PC-9 (cell line): Measurements from ENCODE around the gene WNT10A. TPM values are rescaled to one million over a fixed set of nuclear protein-coding genes. Genes with fewer than 3 reads are reported as not detected.

Experiments
- BruUV-seq: library from RNA; stranded (reverse); fragments of 400-500 nt; replicated peaks from 2 replicates; lab custom pipeline; 2021; lab: Mats Ljungman, UMichigan
- CTCF ChIA-PET: fragments of 300-600 bp; sonication (Branson Sonifier 250); formaldehyde crosslinking; loops from one replicate; lab custom pipeline; 2022; ENCODE audit warnings: antibody characterized with exemption; lab: Charles Lee
- POLR2A ChIA-PET: fragments of 300-600 bp; sonication (Branson Sonifier 250); formaldehyde crosslinking; loops from one replicate; lab custom pipeline; 2022; ENCODE audit warnings: antibody characterized with exemption; ENCODE audit not compliant: unreplicated experiment; lab: Charles Lee
- DNase-seq, 2 experiments: peaks; one replicate each; pipeline versions ENCODE4 v3.0.0 to v3.0.0-alpha.2; 2015 to 2022; ENCODE audit warnings: mixed read lengths in 1 of 2
- H2AFZ ChIP-seq: fragments of 200-600 bp; sonication (generic); 2 replicates; pipeline ENCODE4 v1.8.1; 2017; ENCODE audit warnings: antibody characterized with exemption
- H3F3A ChIP-seq: fragments of 200-600 bp; sonication (generic); 2 replicates; pipeline ENCODE4 v1.8.1; 2017; ENCODE audit warnings: antibody characterized with exemption, mild to moderate bottlenecking, low read depth; ENCODE audit not compliant: insufficient read depth
- H3K27ac ChIP-seq: fragments of 200-600 bp; sonication (generic); 2 replicates; pipeline ENCODE4 v1.6.1; 2016; ENCODE audit warnings: mixed run types
- H3K27me3 ChIP-seq: fragments of 200-600 bp; sonication (generic); 2 replicates; pipeline ENCODE4 v1.6.1; 2016; ENCODE audit warnings: low read depth, mixed run types; ENCODE audit not compliant: insufficient read depth
- H3K36me3 ChIP-seq: fragments of 200-600 bp; sonication (generic); 2 replicates; pipeline ENCODE4 v1.6.1; 2016; ENCODE audit warnings: low read depth, mixed run types
- H3K4me1 ChIP-seq: fragments of 200-600 bp; sonication (generic); replicated peaks from 2 replicates; pipeline ENCODE4 v1.6.1; 2016; ENCODE audit warnings: mixed run types; ENCODE audit not compliant: insufficient read depth
- H3K4me2 ChIP-seq: fragments of 200-600 bp; sonication (generic); 2 replicates; pipeline ENCODE4 v1.6.1; 2017; ENCODE audit warnings: mixed run types
- H3K4me3 ChIP-seq: fragments of 200-600 bp; sonication (generic); 2 replicates; pipeline ENCODE4 v1.6.1; 2016; ENCODE audit warnings: mixed run types
- H3K79me2 ChIP-seq: fragments of 200-600 bp; sonication (generic); 2 replicates; pipeline ENCODE4 v1.6.1; 2017; ENCODE audit warnings: low read depth, mixed run types
- H3K9me2 ChIP-seq: fragments of 200-600 bp; sonication (generic); 2 replicates; pipeline ENCODE4 v1.8.1; 2017; ENCODE audit warnings: mild to moderate bottlenecking; ENCODE audit not compliant: insufficient read depth
- H3K9me3 ChIP-seq: fragments of 200-600 bp; sonication (generic); 2 replicates; pipeline ENCODE4 v1.8.1; 2016; ENCODE audit warnings: low read depth; ENCODE audit not compliant: insufficient read depth
- H4K20me1 ChIP-seq: fragments of 200-600 bp; sonication (generic); 2 replicates; pipeline ENCODE4 v1.8.1; 2017; ENCODE audit not compliant: insufficient read depth
- EZH2 ChIP-seq: fragments of 200-600 bp; sonication (generic); IDR thresholded peaks from 2 replicates; pipeline ENCODE4 v1.8.0; 2017; ENCODE audit warnings: antibody characterized with exemption, low read depth
- intact Hi-C: fragments of 100-400 bp; cut with micrococcal nuclease; formaldehyde crosslinking; loops from one replicate; pipeline ENCODE4 v1.10.0; 2022; ENCODE audit not compliant: unreplicated experiment
- total RNA-seq: library from RNA; stranded (reverse); gene quantifications from 2 replicates; pipeline ENCODE4 v1.2.3, GENCODE V29; 2021
- TF ChIP-seq, protein P1 (sequence below): fragments of 200-600 bp; sonication (generic); conservative IDR thresholded peaks from 2 replicates; pipeline ENCODE4 v1.6.1; 2017; ENCODE audit warnings: mixed run types, antibody characterized with exemption, mild to moderate bottlenecking, moderate library complexity

WNT10A gene
- total RNA-seq, 1 experiment from 2014 or later = 1.2 TPM

- H3K27me3 ChIP-seq = no peaks in the 10 kb centered on the region
- DNase-seq = no peak
- no peak overlapping the region for H3K27ac ChIP-seq
- no peaks in the 10 kb centered on the region for H3K4me1 ChIP-seq
- H3K9me3 ChIP-seq = no peaks in the 10 kb centered on the region
- H2AFZ ChIP-seq = no peak overlapping the region
- H3K4me2 ChIP-seq = no peak overlapping the region
- ChIA-PET POLR2A (no interaction called here), CTCF (interaction anchor here (0.5 kb wide), 1 partner anchor 10 kb away, joined by 10 read pairs; no protein-coding TSS in a partner anchor)
- no peaks in the 10 kb centered on the region for H3K9me2 ChIP-seq
- no peaks in the 10 kb centered on the region for H3F3A ChIP-seq
- H3K4me3 ChIP-seq = no peak overlapping the region
- no peaks in the 10 kb centered on the region for H4K20me1 ChIP-seq
- no TSS peak for BruUV-seq
- TF ChIP-seq, protein P1, sequence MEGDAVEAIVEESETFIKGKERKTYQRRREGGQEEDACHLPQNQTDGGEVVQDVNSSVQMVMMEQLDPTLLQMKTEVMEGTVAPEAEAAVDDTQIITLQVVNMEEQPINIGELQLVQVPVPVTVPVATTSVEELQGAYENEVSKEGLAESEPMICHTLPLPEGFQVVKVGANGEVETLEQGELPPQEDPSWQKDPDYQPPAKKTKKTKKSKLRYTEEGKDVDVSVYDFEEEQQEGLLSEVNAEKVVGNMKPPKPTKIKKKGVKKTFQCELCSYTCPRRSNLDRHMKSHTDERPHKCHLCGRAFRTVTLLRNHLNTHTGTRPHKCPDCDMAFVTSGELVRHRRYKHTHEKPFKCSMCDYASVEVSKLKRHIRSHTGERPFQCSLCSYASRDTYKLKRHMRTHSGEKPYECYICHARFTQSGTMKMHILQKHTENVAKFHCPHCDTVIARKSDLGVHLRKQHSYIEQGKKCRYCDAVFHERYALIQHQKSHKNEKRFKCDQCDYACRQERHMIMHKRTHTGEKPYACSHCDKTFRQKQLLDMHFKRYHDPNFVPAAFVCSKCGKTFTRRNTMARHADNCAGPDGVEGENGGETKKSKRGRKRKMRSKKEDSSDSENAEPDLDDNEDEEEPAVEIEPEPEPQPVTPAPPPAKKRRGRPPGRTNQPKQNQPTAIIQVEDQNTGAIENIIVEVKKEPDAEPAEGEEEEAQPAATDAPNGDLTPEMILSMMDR = no peak
- TF ChIP-seq EZH2 = no peak
- H3K79me2 ChIP-seq = no peaks in the 10 kb centered on the region
- intact Hi-C loops = no loop called here
- no peaks in the 10 kb centered on the region for H3K36me3 ChIP-seq
These were observed 5.6 kb downstream of the WNT10A start for GRCh38 chr2:218885981-218886947.

GRCh38 chr2:218887079-218887478, 6.4 kb downstream of the WNT10A start:
- CTCF ChIA-PET = interaction anchor here (0.5 to 1.0 kb wide), 3 partner anchors 8 to 78 kb away, joined by 3 to 10 read pairs (median 4); no protein-coding TSS in a partner anchor

GRCh38 chr2:218888341-218888740, 7.7 kb downstream of the WNT10A start:
- POLR2A ChIA-PET = interaction anchor here (0.7 kb wide), 1 partner anchor 86 kb away, joined by 4 read pairs; no protein-coding TSS in a partner anchor
- CTCF ChIA-PET = no interaction called here
- no peak overlapping the region for H3K4me2 ChIP-seq
- intact Hi-C loops = no loop called here
- no TSS peak for BruUV-seq
- TF ChIP-seq EZH2 = no peak
- TF ChIP-seq, protein P1 = no peak
- H3K4me1 ChIP-seq = peaks cover 4% of the 10 kb centered on the region; the same call in 1 of the 2 replicates
- DNase-seq = no peak
- no peak overlapping the region for H3K27ac ChIP-seq
- H3K27me3 ChIP-seq = no peaks in the 10 kb centered on the region
- no peaks in the 10 kb centered on the region for H3K9me2 ChIP-seq
- H3K9me3 ChIP-seq = no peaks in the 10 kb centered on the region
- no peaks in the 10 kb centered on the region for H3F3A ChIP-seq
- H4K20me1 ChIP-seq = no peaks in the 10 kb centered on the region
- H3K4me3 ChIP-seq = no peak overlapping the region
- H3K36me3 ChIP-seq = no peaks in the 10 kb centered on the region
- no peaks in the 10 kb centered on the region for H3K79me2 ChIP-seq
- H2AFZ ChIP-seq = no peak overlapping the region

More at GRCh38 chr2:218887079-218887478, 6.4 kb downstream of the WNT10A start:
- no peaks in the 10 kb centered on the region for H3K79me2 ChIP-seq
- POLR2A ChIA-PET = no interaction called here
- H3K36me3 ChIP-seq = no peaks in the 10 kb centered on the region
- BruUV-seq = no TSS peak
- DNase-seq = no peak
- no peak overlapping the region for H3K27ac ChIP-seq
- no peaks in the 10 kb centered on the region for H3K9me3 ChIP-seq
- H4K20me1 ChIP-seq = no peaks in the 10 kb centered on the region
- no peaks in the 10 kb centered on the region for H3F3A ChIP-seq
- H2AFZ ChIP-seq = no peak overlapping the region
- intact Hi-C loops = no loop called here
- no peaks in the 10 kb centered on the region for H3K27me3 ChIP-seq
- H3K4me3 ChIP-seq = no peak overlapping the region
- H3K9me2 ChIP-seq = no peaks in the 10 kb centered on the region
- H3K4me1 ChIP-seq = no peaks in the 10 kb centered on the region
- no peak overlapping the region for H3K4me2 ChIP-seq
- TF ChIP-seq, protein P1 = no peak
- TF ChIP-seq EZH2 = no peak
